ENCODE measurements around the gene NTRK2. TPM values are rescaled to one million over a fixed set of nuclear protein-coding genes. Genes with fewer than 3 reads are reported as not detected.

NTRK2 gene
- total RNA-seq, 6 experiments from 2014 or later = 0.11 to 0.83 (median 0.25) TPM

DNA sequence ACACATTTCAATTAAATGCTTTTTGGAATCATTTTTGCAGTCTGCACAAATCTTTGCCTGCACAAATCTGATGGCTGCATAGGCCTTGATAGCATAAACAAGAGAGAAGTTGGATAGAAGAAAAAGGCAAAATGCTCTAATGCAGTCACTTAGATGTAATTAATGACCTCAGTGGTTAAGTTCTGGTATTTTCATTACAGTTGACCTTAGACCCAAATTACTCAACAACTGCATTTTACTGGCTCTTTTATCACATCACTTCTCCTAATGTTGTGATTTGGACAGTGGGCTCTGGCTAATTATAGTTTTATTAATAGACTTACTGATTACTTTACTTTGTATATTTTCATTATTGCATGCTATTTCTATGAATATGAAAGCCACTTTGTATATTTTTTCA is 34.3 kb downstream of the NTRK2 start:
- H3K36me3 Mint-ChIP-seq (ENCODE audit: low read depth) = no peaks in the 10 kb centered on the region
- H3K4me3 Mint-ChIP-seq = no peak overlapping the region
- H3K27me3 Mint-ChIP-seq (ENCODE audit: insufficient read depth) = no peaks in the 10 kb centered on the region
- no peak overlapping the region for H3K27ac Mint-ChIP-seq
- no peak for DNase-seq
- H3K9me3 Mint-ChIP-seq = peaks cover 4% of the 10 kb centered on the region; the same call in 1 of the 2 replicates
- TF ChIP-seq, protein P1, sequence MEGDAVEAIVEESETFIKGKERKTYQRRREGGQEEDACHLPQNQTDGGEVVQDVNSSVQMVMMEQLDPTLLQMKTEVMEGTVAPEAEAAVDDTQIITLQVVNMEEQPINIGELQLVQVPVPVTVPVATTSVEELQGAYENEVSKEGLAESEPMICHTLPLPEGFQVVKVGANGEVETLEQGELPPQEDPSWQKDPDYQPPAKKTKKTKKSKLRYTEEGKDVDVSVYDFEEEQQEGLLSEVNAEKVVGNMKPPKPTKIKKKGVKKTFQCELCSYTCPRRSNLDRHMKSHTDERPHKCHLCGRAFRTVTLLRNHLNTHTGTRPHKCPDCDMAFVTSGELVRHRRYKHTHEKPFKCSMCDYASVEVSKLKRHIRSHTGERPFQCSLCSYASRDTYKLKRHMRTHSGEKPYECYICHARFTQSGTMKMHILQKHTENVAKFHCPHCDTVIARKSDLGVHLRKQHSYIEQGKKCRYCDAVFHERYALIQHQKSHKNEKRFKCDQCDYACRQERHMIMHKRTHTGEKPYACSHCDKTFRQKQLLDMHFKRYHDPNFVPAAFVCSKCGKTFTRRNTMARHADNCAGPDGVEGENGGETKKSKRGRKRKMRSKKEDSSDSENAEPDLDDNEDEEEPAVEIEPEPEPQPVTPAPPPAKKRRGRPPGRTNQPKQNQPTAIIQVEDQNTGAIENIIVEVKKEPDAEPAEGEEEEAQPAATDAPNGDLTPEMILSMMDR (IDR thresholded peaks at IDR 0.05) = no peak
- peaks cover 6% of the 10 kb centered on the region; the same call in 1 of the 2 replicates for H3K4me1 Mint-ChIP-seq (ENCODE audit: low read depth)

DNA sequence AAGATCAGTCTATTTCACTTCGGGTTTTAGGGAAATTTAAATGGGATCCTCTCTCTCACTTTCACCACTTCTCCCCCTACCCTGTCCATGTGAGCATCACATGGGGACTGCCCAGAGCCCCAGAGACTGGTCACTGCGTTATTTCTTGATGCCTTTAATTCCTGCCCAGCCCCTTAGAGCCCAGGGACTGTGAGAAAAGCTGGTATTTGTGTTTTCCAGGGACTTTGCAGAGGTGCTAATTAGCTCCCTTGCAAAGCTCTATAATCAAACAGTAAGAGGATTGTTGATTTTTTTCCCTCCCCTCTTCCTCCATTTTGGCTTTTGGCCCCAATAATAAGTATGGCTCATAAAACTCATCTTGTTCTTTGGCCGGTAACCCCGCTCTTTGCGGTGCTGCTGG is 35.6 kb downstream of the NTRK2 start:
- TF ChIP-seq, protein P1 (IDR thresholded peaks at IDR 0.05) = no peak
- no peaks in the 10 kb centered on the region for H3K36me3 Mint-ChIP-seq (ENCODE audit: low read depth)
- H3K9me3 Mint-ChIP-seq = peaks cover 4% of the 10 kb centered on the region; the same call in 1 of the 2 replicates
- DNase-seq = no peak
- H3K4me1 Mint-ChIP-seq (ENCODE audit: low read depth) = peaks cover 3% of the 10 kb centered on the region; the same call in 1 of the 2 replicates
- no peak overlapping the region for H3K4me3 Mint-ChIP-seq
- no peak overlapping the region for H3K27ac Mint-ChIP-seq
- H3K27me3 Mint-ChIP-seq (ENCODE audit: insufficient read depth) = no peaks in the 10 kb centered on the region; the same call in 1 of the 2 replicates

DNA sequence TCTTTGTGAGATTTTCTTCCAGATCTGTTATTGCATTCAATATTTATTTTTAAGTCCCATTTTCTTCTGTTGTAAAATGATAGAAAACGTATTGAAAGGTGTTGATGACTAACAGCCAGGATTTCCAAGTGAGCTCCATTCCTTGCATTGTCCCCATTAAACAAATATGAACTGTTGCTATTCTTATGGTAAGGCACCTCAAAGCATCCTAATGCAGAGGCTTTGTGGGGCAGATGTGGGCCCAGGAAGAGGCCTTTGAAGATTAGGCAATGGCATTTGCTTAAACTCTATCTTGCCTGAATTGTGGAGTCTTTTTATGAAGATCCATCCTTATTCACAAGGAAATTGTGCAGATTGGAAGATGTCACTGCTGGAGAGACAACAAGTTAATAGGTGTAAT is 38.9 kb downstream of the NTRK2 start:
- TF ChIP-seq, protein P1 (IDR thresholded peaks at IDR 0.05) = no peak
- H3K36me3 Mint-ChIP-seq (ENCODE audit: low read depth) = no peaks in the 10 kb centered on the region
- DNase-seq = no peak
- peaks cover 22% of the 10 kb centered on the region; the same call in 1 of the 2 replicates for H3K4me1 Mint-ChIP-seq (ENCODE audit: low read depth)
- H3K27ac Mint-ChIP-seq = no peak overlapping the region
- H3K4me3 Mint-ChIP-seq = no peak overlapping the region
- no peaks in the 10 kb centered on the region; the same call in 1 of the 2 replicates for H3K27me3 Mint-ChIP-seq (ENCODE audit: insufficient read depth)
- H3K9me3 Mint-ChIP-seq = peaks cover 4% of the 10 kb centered on the region; the same call in 1 of the 2 replicates

DNA sequence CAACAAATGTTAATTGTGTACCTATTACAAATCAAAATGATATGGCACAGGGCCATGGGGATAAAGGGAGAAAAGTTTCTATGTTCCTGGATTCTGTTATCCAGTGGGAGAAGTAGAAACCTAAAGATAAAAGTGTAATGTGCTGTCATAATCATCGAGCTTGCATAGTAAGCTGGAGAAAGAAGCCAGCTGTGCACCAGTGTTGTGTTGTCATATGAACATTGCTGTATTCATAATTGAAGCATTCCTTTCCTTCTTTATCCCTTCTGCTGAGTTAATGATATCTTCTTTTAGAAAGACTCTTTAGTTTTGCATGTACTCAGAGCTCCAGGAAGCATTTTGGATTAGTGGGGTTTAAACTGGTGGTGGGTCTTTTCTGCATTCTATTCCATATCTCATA is 39.5 kb downstream of the NTRK2 start:
- peaks cover 22% of the 10 kb centered on the region; the same call in 1 of the 2 replicates for H3K4me1 Mint-ChIP-seq (ENCODE audit: low read depth)
- DNase-seq = no peak
- TF ChIP-seq, protein P1 (IDR thresholded peaks at IDR 0.05) = no peak
- H3K27ac Mint-ChIP-seq = no peak overlapping the region
- no peaks in the 10 kb centered on the region for H3K36me3 Mint-ChIP-seq (ENCODE audit: low read depth)
- no peaks in the 10 kb centered on the region; the same call in 1 of the 2 replicates for H3K27me3 Mint-ChIP-seq (ENCODE audit: insufficient read depth)
- H3K4me3 Mint-ChIP-seq = no peak overlapping the region
- peaks cover 4% of the 10 kb centered on the region; the same call in 1 of the 2 replicates for H3K9me3 Mint-ChIP-seq

DNA sequence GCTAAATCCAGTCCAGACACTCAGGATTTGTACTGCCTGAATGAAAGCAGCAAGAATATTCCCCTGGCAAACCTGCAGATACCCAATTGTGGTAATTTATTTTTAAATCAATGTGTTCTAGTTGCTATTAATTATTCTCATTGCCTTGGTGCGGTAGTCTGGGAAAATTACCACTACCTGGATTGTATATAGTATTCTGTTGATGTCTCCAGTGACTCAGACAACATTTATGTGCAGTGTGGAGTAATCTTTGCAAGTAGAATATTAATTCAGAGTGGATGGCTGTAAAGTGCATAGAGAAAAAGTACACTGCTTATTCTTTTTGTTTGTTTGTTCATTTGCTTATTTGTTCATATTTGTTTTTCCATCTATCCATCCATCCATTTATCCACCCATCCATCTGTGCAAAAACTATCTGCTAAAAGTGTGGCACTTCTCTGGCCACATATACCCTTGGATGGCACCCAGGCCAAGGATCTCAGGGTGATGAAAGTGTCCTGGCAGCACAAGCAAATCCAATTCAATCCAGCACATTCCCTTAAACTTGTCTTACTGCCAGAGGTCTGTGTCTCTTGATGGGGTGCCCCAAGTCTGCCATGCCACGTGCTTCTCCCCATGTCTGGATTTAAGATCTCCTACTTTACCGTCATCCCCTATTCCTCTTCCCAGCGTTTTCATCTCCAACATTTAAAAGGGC is 41.3 kb downstream of the NTRK2 start:
- H3K4me3 Mint-ChIP-seq = no peak overlapping the region
- no peak overlapping the region for H3K27ac Mint-ChIP-seq
- H3K9me3 Mint-ChIP-seq = peaks cover 4% of the 10 kb centered on the region; the same call in 1 of the 2 replicates
- no peaks in the 10 kb centered on the region; the same call in 1 of the 2 replicates for H3K27me3 Mint-ChIP-seq (ENCODE audit: insufficient read depth)
- no peak for DNase-seq
- TF ChIP-seq, protein P1 (IDR thresholded peaks at IDR 0.05) = no peak
- H3K4me1 Mint-ChIP-seq (ENCODE audit: low read depth) = peaks cover 22% of the 10 kb centered on the region; the same call in 1 of the 2 replicates
- no peaks in the 10 kb centered on the region for H3K36me3 Mint-ChIP-seq (ENCODE audit: low read depth)

Data from HFFc6 (cell line).